Measurements from ENCODE around the gene CD55. TPM values are rescaled to one million over a fixed set of nuclear protein-coding genes. Genes with fewer than 3 reads are reported as not detected.

CD55 gene
- total RNA-seq, 1 experiment from 2014 or later, result 75.4 TPM

- no peak overlapping the region for H3K27ac ChIP-seq (ENCODE audit: low read depth, low read length)
- H3K9ac ChIP-seq (ENCODE audit: low read length), result no peak overlapping the region
- H3K36me3 ChIP-seq (ENCODE audit: control insufficient read depth in 1 of 2, insufficient read depth in 2 of 2, low read length in 2 of 2), result no peaks in the 10 kb centered on the region
- TF ChIP-seq POLR2AphosphoS5 (IDR thresholded peaks at IDR 0.05; ENCODE audit: low read depth, low read length), result no peak
- no peak for TF ChIP-seq ATF3 (IDR thresholded peaks at IDR 0.05)
- TF ChIP-seq YY1 (IDR thresholded peaks at IDR 0.05; ENCODE audit: extremely low read depth, insufficient replicate concordance, low read depth, low read length), result no peak
- TF ChIP-seq, protein P1, sequence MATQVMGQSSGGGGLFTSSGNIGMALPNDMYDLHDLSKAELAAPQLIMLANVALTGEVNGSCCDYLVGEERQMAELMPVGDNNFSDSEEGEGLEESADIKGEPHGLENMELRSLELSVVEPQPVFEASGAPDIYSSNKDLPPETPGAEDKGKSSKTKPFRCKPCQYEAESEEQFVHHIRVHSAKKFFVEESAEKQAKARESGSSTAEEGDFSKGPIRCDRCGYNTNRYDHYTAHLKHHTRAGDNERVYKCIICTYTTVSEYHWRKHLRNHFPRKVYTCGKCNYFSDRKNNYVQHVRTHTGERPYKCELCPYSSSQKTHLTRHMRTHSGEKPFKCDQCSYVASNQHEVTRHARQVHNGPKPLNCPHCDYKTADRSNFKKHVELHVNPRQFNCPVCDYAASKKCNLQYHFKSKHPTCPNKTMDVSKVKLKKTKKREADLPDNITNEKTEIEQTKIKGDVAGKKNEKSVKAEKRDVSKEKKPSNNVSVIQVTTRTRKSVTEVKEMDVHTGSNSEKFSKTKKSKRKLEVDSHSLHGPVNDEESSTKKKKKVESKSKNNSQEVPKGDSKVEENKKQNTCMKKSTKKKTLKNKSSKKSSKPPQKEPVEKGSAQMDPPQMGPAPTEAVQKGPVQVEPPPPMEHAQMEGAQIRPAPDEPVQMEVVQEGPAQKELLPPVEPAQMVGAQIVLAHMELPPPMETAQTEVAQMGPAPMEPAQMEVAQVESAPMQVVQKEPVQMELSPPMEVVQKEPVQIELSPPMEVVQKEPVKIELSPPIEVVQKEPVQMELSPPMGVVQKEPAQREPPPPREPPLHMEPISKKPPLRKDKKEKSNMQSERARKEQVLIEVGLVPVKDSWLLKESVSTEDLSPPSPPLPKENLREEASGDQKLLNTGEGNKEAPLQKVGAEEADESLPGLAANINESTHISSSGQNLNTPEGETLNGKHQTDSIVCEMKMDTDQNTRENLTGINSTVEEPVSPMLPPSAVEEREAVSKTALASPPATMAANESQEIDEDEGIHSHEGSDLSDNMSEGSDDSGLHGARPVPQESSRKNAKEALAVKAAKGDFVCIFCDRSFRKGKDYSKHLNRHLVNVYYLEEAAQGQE (IDR thresholded peaks at IDR 0.05; ENCODE audit: low read depth), result no peak
- TF ChIP-seq JUND (IDR thresholded peaks at IDR 0.05), result no peak
- TF ChIP-seq SRF (IDR thresholded peaks at IDR 0.05; ENCODE audit: low read depth), result no peak
- no peak for TF ChIP-seq ZBTB33 (IDR thresholded peaks at IDR 0.05; ENCODE audit: extremely low read depth, insufficient replicate concordance, low read length)
- TF ChIP-seq EGR1 (IDR thresholded peaks at IDR 0.05; ENCODE audit: low read depth), result no peak
- TF ChIP-seq, protein P2, sequence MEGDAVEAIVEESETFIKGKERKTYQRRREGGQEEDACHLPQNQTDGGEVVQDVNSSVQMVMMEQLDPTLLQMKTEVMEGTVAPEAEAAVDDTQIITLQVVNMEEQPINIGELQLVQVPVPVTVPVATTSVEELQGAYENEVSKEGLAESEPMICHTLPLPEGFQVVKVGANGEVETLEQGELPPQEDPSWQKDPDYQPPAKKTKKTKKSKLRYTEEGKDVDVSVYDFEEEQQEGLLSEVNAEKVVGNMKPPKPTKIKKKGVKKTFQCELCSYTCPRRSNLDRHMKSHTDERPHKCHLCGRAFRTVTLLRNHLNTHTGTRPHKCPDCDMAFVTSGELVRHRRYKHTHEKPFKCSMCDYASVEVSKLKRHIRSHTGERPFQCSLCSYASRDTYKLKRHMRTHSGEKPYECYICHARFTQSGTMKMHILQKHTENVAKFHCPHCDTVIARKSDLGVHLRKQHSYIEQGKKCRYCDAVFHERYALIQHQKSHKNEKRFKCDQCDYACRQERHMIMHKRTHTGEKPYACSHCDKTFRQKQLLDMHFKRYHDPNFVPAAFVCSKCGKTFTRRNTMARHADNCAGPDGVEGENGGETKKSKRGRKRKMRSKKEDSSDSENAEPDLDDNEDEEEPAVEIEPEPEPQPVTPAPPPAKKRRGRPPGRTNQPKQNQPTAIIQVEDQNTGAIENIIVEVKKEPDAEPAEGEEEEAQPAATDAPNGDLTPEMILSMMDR (IDR thresholded peaks at IDR 0.05 in 2 of 3, conservative IDR thresholded peaks at IDR 0.05 in 1 of 3; ENCODE audit: borderline replicate concordance in 1 of 3, insufficient read depth in 1 of 3, low read depth in 2 of 3, low read length in 2 of 3), result no peak
- TF ChIP-seq POLR2A (IDR thresholded peaks at IDR 0.05; ENCODE audit: borderline replicate concordance, extremely low read depth, insufficient read depth, insufficient read length), result no peak
- no peak for TF ChIP-seq FOSL1 (IDR thresholded peaks at IDR 0.05; ENCODE audit: low read depth)
- no peak for TF ChIP-seq CBX3 (IDR thresholded peaks at IDR 0.05; ENCODE audit: low read depth)
- TF ChIP-seq ELF1 (IDR thresholded peaks at IDR 0.05; ENCODE audit: borderline replicate concordance, low read depth), result no peak
- no peak for TF ChIP-seq ZFX (IDR thresholded peaks at IDR 0.05)
- TF ChIP-seq SP1 (IDR thresholded peaks at IDR 0.05; ENCODE audit: low read depth), result no peak
- no peak for TF ChIP-seq EZH2 (IDR thresholded peaks at IDR 0.05)
- TF ChIP-seq SIN3A (IDR thresholded peaks at IDR 0.05; ENCODE audit: low read depth), result no peak
- no peak for TF ChIP-seq EZH2phosphoT487 (IDR thresholded peaks at IDR 0.05; ENCODE audit: borderline replicate concordance)
- TF ChIP-seq TCF7L2 (IDR thresholded peaks at IDR 0.05; ENCODE audit: borderline replicate concordance, extremely low read depth, insufficient read depth, insufficient read length), result no peak
- no TSS peak for BruUV-seq (replicated peaks)
- no peaks in the 10 kb centered on the region for H3K9me3 ChIP-seq (ENCODE audit: control insufficient read depth in 1 of 2, insufficient read depth in 1 of 2, low read depth in 1 of 2, low read length in 2 of 2)
- H3K79me2 ChIP-seq (ENCODE audit: insufficient read depth, low read length), result no peaks in the 10 kb centered on the region
- H3K4me3 ChIP-seq (replicated peaks in 1 of 2; ENCODE audit: low read depth in 1 of 2, low read length in 2 of 2), result no peak overlapping the region
- H3K9me2 ChIP-seq (ENCODE audit: insufficient read depth), result no peaks in the 10 kb centered on the region
- H3K4me1 ChIP-seq (ENCODE audit: control insufficient read depth in 1 of 2, insufficient read depth in 2 of 2, low read length in 2 of 2), result peaks cover 0 to 11% of the 10 kb centered on the region in 2 experiments; a peak in 2 of 4 replicates
- H3K4me2 ChIP-seq (ENCODE audit: low read length), result no peak overlapping the region
- RAD21 ChIA-PET (ENCODE audit: low non-redundant PET in 1 of 2, low total read pairs in 2 of 2, uncharacterized antibody in 2 of 2, unreplicated experiment in 2 of 2), result no interaction called here
- no peaks in the 10 kb centered on the region for H3K27me3 ChIP-seq (ENCODE audit: insufficient read depth, low read length)
- POLR2A ChIA-PET, result no interaction called here
- DNase-seq (ENCODE audit: low read depth, low spot score), result no peak
- H2AFZ ChIP-seq (ENCODE audit: low read depth, low read length, poor library complexity, severe bottlenecking), result no peak overlapping the region
- no peak for ATAC-seq
- CTCF ChIA-PET, result no interaction called here
- H4K20me1 ChIP-seq (ENCODE audit: insufficient read depth), result no peaks in the 10 kb centered on the region
- intact Hi-C loops (cut with micrococcal nuclease), result no loop called here
Observed at GRCh38 chr1:207302618-207303393, 18.7 kb upstream of the CD55 start.
